Thyroid gland (tissue), 4 donors: ENCODE data around the gene CASP6. TPM values are rescaled to one million over a fixed set of nuclear protein-coding genes. Genes with fewer than 3 reads are reported as not detected.

Experiments used
- DNase-seq, 2 donors: peaks; one replicate each; pipeline ENCODE4 v3.0.0-alpha.2; 2019
- H3K27ac ChIP-seq, 3 donors: fragments of 200-600 bp; sonication (generic); 1 replicate in 2 of 3; 2 replicates in 1 of 3; pipeline ENCODE4 v1.5.1; 2016 to 2019; ENCODE audit warnings: mild to moderate bottlenecking in 1 of 3, moderate library complexity in 1 of 3
- H3K27me3 ChIP-seq: fragments of 200-600 bp; sonication (generic); one replicate; pipeline ENCODE4 v1.5.1; 2019
- H3K36me3 ChIP-seq, 2 donors: fragments of 200-600 bp; sonication (generic); one replicate each; pipeline ENCODE4 v1.5.1; 2016 to 2019
- H3K4me1 ChIP-seq, 2 donors: fragments of 200-600 bp; sonication (generic); one replicate each; pipeline ENCODE4 v1.5.1; 2017 to 2019
- H3K4me3 ChIP-seq, 3 donors: fragments of 200-600 bp; sonication (generic); replicated peaks in 1 of 3; 1 replicate in 2 of 3; 2 replicates in 1 of 3; pipeline ENCODE4 v1.5.1; 2016; ENCODE audit warnings: mild to moderate bottlenecking in 1 of 3
- H3K9me3 ChIP-seq: fragments of 200-600 bp; sonication (generic); one replicate; pipeline ENCODE4 v1.5.1; 2017
- POLR2A ChIP-seq, 2 donors: fragments of 450-650 bp; IDR thresholded peaks; one replicate each; pipeline ENCODE4 v1.6.1; 2017; ENCODE audit warnings: antibody characterized with exemption in 2 of 2, mild to moderate bottlenecking in 2 of 2, moderate library complexity in 1 of 2
- WGBS, 2 donors: methylation state at CpG; one replicate each; pipeline ENCODE4 v1.1.5; 2017; 5-methylcytosine and 5-hydroxymethylcytosine counted together
- intact Hi-C: fragments of 100-400 bp; cut with DNase I; formaldehyde crosslinking; loops from one replicate; pipeline ENCODE4 v1.15.1; 2023
- total RNA-seq, 4 donors: library from RNA; depleted of rRNA; stranded (reverse); fragments of >200 nt; gene quantifications; one replicate each; pipeline ENCODE4 v1.2.3, GENCODE V29; 2016
- TF ChIP-seq, protein P1 (sequence below), 6 experiments: fragments of 200-600 bp in 3 of 6; fragments of 450-650 bp in 3 of 6; sonication (generic) in 3 of 6; IDR thresholded peaks; one replicate each; pipeline ENCODE4 v1.5.1; 2016 to 2019; ENCODE audit warnings: antibody characterized with exemption in 6 of 6, mild to moderate bottlenecking in 2 of 6, inconsistent platforms in 1 of 6, moderate library complexity in 1 of 6

The CASP6 gene
- total RNA-seq, 4 donors from 2014 or later, result 16.2 to 25.6 (median 20.5) TPM

DNA sequence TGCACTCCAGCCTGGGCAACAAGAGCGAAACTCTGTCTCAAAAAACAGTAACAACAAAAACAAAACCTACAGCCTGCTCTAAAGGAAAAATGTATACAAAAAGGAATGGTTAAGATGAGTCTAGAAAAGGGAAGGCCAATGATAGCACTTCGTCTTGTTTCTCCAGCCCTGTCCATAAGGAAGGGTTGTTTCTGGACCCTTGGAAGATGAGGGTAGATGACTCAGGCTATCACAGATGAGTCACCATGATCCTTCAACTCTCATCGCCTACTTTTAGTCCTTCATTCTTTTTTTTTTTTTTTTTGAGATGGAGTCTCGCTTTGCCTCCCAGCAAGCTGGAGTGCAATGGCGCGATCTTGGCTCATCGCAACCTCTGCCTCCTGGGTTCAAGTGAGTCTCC, 17.8 kb upstream of the CASP6 start:
- 96 to 97% methylated on average over 7 of the region's 7 CpGs for WGBS, 2 donors
- no peak for DNase-seq
- Histone ChIP-seq H3K27me3 (no peaks in the 10 kb centered on the region), H3K4me3 (no peak overlapping the region), H3K4me1 (no peaks in the 10 kb centered on the region), H3K9me3 (no peaks in the 10 kb centered on the region), H3K36me3 (peaks cover 0 to 10% of the 10 kb centered on the region in 2 donors), H3K27ac (no peak overlapping the region)
- intact Hi-C loops, result no loop called here
- TF ChIP-seq POLR2A (IDR thresholded peaks at IDR 0.05), result no peak
- TF ChIP-seq, protein P1, sequence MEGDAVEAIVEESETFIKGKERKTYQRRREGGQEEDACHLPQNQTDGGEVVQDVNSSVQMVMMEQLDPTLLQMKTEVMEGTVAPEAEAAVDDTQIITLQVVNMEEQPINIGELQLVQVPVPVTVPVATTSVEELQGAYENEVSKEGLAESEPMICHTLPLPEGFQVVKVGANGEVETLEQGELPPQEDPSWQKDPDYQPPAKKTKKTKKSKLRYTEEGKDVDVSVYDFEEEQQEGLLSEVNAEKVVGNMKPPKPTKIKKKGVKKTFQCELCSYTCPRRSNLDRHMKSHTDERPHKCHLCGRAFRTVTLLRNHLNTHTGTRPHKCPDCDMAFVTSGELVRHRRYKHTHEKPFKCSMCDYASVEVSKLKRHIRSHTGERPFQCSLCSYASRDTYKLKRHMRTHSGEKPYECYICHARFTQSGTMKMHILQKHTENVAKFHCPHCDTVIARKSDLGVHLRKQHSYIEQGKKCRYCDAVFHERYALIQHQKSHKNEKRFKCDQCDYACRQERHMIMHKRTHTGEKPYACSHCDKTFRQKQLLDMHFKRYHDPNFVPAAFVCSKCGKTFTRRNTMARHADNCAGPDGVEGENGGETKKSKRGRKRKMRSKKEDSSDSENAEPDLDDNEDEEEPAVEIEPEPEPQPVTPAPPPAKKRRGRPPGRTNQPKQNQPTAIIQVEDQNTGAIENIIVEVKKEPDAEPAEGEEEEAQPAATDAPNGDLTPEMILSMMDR (IDR thresholded peaks at IDR 0.05), result no peak

- TF ChIP-seq POLR2A (IDR thresholded peaks at IDR 0.05), result no peak
- TF ChIP-seq, protein P1 (IDR thresholded peaks at IDR 0.05), result no peak
- 95 to 98% methylated on average over 4 of the region's 4 CpGs for WGBS, 2 donors
- Histone ChIP-seq H3K4me3 (no peak overlapping the region), H3K36me3 (peaks cover 3 to 12% of the 10 kb centered on the region in 2 donors), H3K9me3 (no peaks in the 10 kb centered on the region), H3K27ac (no peak overlapping the region), H3K4me1 (no peaks in the 10 kb centered on the region), H3K27me3 (no peaks in the 10 kb centered on the region)
- no peak for DNase-seq
- intact Hi-C loops, result no loop called here
Measured at GRCh38 chr4:109719604-109720003, 16.4 kb upstream of the CASP6 start.

GRCh38 chr4:109718759-109719158, 15.5 kb upstream of the CASP6 start:
- 92 to 100% methylated on average over 1 of the region's 1 CpG for WGBS, 2 donors
- DNase-seq, result no peak
- Histone ChIP-seq H3K36me3 (peaks cover 8 to 13% of the 10 kb centered on the region in 2 donors), H3K4me1 (no peaks in the 10 kb centered on the region), H3K9me3 (no peaks in the 10 kb centered on the region), H3K27me3 (no peaks in the 10 kb centered on the region), H3K27ac (no peak overlapping the region), H3K4me3 (no peak overlapping the region)
- TF ChIP-seq, protein P1 (IDR thresholded peaks at IDR 0.05), result no peak
- TF ChIP-seq POLR2A (IDR thresholded peaks at IDR 0.05), result no peak
- intact Hi-C loops, result no loop called here

GRCh38 chr4:109713500-109713899, 10.3 kb upstream of the CASP6 start:
- intact Hi-C loops, result no loop called here
- H3K36me3 ChIP-seq, result peaks cover 15 to 26% of the 10 kb centered on the region in 2 donors
- no peak for TF ChIP-seq POLR2A (IDR thresholded peaks at IDR 0.05)
- TF ChIP-seq, protein P1 (IDR thresholded peaks at IDR 0.05), result no peak
- H3K4me1 ChIP-seq, result no peaks in the 10 kb centered on the region
- no peak overlapping the region for H3K4me3 ChIP-seq
- 97% methylated on average over 3 of the region's 3 CpGs for WGBS, 2 donors
- no peaks in the 10 kb centered on the region for H3K27me3 ChIP-seq
- no peak for DNase-seq
- H3K27ac ChIP-seq, result no peak overlapping the region
- no peaks in the 10 kb centered on the region for H3K9me3 ChIP-seq

DNA sequence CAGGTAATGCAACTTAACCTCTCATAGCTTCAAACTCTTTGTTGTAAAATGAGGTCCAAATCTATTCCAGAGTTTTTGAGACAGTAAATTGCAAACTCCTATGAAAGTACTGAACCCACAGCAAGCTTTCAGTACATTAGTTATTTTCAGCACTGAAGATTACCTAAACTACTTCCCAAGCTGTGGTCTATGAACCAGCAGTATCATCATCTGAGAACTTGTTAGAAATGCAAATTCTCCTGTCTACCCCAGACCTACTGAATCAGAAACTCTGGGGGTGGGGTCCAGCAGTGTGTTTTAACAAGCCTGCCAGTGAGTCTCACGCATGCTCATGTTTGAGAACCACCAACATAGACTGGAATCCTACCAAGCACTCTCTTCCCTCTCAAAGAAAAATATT, 5.7 kb upstream of the CASP6 start:
- H3K27me3 ChIP-seq, result no peaks in the 10 kb centered on the region
- no peaks in the 10 kb centered on the region for H3K9me3 ChIP-seq
- TF ChIP-seq, protein P1 (IDR thresholded peaks at IDR 0.05), result no peak
- TF ChIP-seq POLR2A (IDR thresholded peaks at IDR 0.05), result no peak
- peaks cover 9 to 14% of the 10 kb centered on the region in 2 donors for H3K36me3 ChIP-seq
- H3K4me1 ChIP-seq, result peaks cover 4 to 5% of the 10 kb centered on the region in 2 donors
- no peak overlapping the region for H3K4me3 ChIP-seq
- intact Hi-C loops, result loop anchor here (10.0 kb wide), 2 partner anchors 106 to 274 kb away; partner anchors contain the start of genes GAR1 and SEC24B
- 94 to 97% methylated on average over 1 of the region's 1 CpG for WGBS, 2 donors
- DNase-seq, result no peak
- H3K27ac ChIP-seq, result no peak overlapping the region
